ENCODE data around the gene IL20RB. TPM values are rescaled to one million over a fixed set of nuclear protein-coding genes. Genes with fewer than 3 reads are reported as not detected.

The IL20RB gene
- total and polyA plus RNA-seq, 5 donors from 2014 or later = 0.23 to 2.8 (median 0.51) TPM; not detected in 1

DNA sequence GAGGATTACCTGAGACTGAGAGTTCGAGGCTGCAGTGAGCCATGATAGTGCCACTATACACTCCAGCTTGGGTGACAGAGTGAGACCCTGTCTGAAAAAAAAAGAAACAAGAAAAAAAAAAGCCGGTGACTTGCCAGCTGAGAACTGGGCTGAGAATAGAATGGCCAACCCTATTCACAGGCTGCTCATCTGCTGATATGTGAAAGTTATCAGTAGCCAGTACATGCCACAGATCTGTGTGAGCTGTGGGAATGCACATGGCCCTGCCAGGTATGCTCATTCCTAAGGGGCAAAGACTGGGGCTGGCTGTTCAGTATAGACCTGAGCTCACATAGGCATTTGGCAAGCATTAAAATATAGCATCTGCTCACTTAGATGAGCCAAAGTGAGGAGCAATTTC is 30.9 kb downstream of the IL20RB start:
- peaks cover 13% of the 10 kb centered on the region for H3K36me3 Mint-ChIP-seq
- H3K27me3 ChIP-seq (ENCODE audit: control insufficient read depth, insufficient read depth, low read length) = no peaks in the 10 kb centered on the region
- DNase-seq (no peak), ATAC-seq (ENCODE audit: low read depth in 2 of 2) (no peak)
- no peak overlapping the region for H3K4me3 ChIP-seq (ENCODE audit: low read depth, low read length)
- H3K4me3 Mint-ChIP-seq = peak overlapping the region in 1 of 4 donors; percentile 87
- no peaks in the 10 kb centered on the region for H3K9me3 Mint-ChIP-seq
- no peak overlapping the region for H3K27ac Mint-ChIP-seq
- no peak overlapping the region for H3K27ac ChIP-seq (ENCODE audit: insufficient read depth, low read length, poor library complexity, severe bottlenecking)
- H3K27me3 Mint-ChIP-seq = no peaks in the 10 kb centered on the region
- H3K36me3 ChIP-seq (ENCODE audit: control insufficient read depth, insufficient read depth, low read length) = no peaks in the 10 kb centered on the region
- H3K9me3 ChIP-seq (ENCODE audit: control insufficient read depth in 2 of 2, low read length in 2 of 2) = no peaks in the 10 kb centered on the region
- peaks cover 3% of the 10 kb centered on the region for H3K4me1 ChIP-seq (ENCODE audit: control insufficient read depth, insufficient read depth, low read length, poor library complexity, severe bottlenecking)
- H3K4me1 Mint-ChIP-seq = peaks cover 0 to 15% (median 7%) of the 10 kb centered on the region in 4 donors

DNA sequence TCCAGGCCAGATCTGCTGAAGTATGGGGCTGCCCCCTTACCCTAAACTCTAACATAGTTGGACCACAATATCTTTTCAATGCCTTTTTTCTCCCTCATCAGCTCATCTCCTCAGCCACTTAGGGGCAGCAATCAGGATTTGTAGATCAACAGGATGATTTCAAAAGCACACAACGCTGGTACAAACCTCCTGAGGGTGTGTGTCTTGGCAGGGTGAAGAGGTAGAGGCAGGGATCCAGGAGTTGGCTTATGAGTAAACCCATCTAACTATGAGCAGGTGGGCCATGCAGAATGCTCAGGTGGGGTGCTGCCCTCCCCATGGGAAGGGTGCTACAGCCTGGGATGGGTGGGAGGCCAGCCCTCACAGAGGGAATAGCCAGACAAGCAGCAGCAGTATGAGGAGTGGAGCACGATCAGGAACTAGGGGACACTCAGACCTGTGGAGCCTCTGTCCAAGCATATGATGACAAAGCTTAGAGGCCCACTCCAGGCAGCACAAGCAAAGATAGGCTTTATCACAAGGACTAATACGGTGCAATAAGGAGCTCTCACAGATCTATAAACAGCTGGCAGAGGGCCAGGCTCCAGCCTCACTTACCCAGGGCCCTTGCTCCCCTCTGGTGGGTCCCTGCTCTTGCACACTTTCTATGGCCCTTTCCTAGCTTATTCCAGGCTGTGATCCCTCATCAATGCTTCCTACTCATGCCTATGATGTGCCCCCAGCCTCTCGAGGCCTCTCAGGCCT is 32.2 kb downstream of the IL20RB start:
- H3K9me3 Mint-ChIP-seq = no peaks in the 10 kb centered on the region
- Histone ChIP-seq H3K4me1 (ENCODE audit: control insufficient read depth, insufficient read depth, low read length, poor library complexity, severe bottlenecking) (peaks cover under 1% of the 10 kb centered on the region), H3K27ac (ENCODE audit: insufficient read depth, low read length, poor library complexity, severe bottlenecking) (no peak overlapping the region), H3K27me3 (ENCODE audit: control insufficient read depth, insufficient read depth, low read length) (no peaks in the 10 kb centered on the region), H3K4me3 (ENCODE audit: low read depth, low read length) (no peak overlapping the region), H3K36me3 (ENCODE audit: control insufficient read depth, insufficient read depth, low read length) (no peaks in the 10 kb centered on the region), H3K9me3 (ENCODE audit: control insufficient read depth in 2 of 2, low read length in 2 of 2) (no peaks in the 10 kb centered on the region)
- peaks cover 0 to 10% (median under 1%) of the 10 kb centered on the region in 4 donors for H3K4me1 Mint-ChIP-seq
- H3K4me3 Mint-ChIP-seq = no peak overlapping the region
- peak overlapping the region in 2 of 3 donors; percentile 15 to 19 for H3K27ac Mint-ChIP-seq
- ATAC-seq (ENCODE audit: low read depth in 2 of 2) (no peak), DNase-seq (no peak)
- no peaks in the 10 kb centered on the region for H3K27me3 Mint-ChIP-seq
- H3K36me3 Mint-ChIP-seq = peaks cover 1% of the 10 kb centered on the region

DNA sequence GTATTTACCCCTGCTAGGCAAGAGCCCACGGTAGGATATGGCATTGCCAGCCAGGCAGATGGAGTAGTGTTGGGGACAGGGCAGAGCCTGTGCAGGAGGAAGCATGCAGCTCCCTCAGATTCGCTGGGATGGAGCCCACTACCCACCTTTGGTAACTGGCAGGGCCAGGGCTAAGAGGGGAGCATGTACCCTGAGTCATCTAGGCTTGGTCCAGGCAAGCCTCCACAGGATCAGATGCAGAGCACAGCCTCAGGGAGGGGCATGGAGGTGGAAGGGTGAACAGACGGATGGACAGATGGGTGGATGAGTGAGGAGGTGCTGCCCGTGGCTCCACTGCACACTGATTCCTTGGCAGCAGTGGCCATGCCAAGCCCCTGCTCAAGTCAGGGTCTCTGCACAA is 33.0 kb downstream of the IL20RB start:
- Histone ChIP-seq H3K36me3 (ENCODE audit: control insufficient read depth, insufficient read depth, low read length) (no peaks in the 10 kb centered on the region), H3K4me3 (ENCODE audit: low read depth, low read length) (no peak overlapping the region), H3K27ac (ENCODE audit: insufficient read depth, low read length, poor library complexity, severe bottlenecking) (no peak overlapping the region), H3K9me3 (ENCODE audit: control insufficient read depth in 2 of 2, low read length in 2 of 2) (no peaks in the 10 kb centered on the region), H3K4me1 (ENCODE audit: control insufficient read depth, insufficient read depth, low read length, poor library complexity, severe bottlenecking) (no peaks in the 10 kb centered on the region), H3K27me3 (ENCODE audit: control insufficient read depth, insufficient read depth, low read length) (no peaks in the 10 kb centered on the region)
- H3K4me1 Mint-ChIP-seq = peaks cover 0 to 7% (median 3%) of the 10 kb centered on the region in 4 donors
- ATAC-seq (ENCODE audit: low read depth in 2 of 2) (no peak), DNase-seq (no peak)
- H3K27ac Mint-ChIP-seq = no peak overlapping the region
- H3K36me3 Mint-ChIP-seq = no peaks in the 10 kb centered on the region
- no peak overlapping the region for H3K4me3 Mint-ChIP-seq
- no peaks in the 10 kb centered on the region for H3K27me3 Mint-ChIP-seq
- H3K9me3 Mint-ChIP-seq = no peaks in the 10 kb centered on the region

DNA sequence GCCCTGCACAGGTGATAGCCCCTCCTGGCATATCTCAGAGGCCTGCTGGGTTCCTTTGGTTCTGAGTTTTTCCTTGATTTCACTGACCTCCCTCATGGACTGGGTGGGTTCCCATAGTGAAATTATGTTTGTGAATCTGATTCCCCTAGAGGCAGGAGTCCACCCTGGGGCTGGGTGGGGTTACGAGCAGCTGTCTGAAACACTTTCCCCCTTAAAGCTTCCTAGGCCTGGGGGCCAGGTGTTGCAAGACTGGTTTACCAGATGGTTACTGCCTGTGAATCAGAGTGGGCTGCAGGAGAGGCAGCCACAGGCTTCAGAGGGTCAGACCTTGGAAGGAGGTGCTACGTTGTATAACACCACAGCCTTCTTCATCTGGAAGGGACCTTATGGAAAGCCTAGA is 34.3 kb downstream of the IL20RB start:
- no peak for ATAC-seq (ENCODE audit: low read depth in 2 of 2)
- peaks cover 0 to 13% (median 4%) of the 10 kb centered on the region in 4 donors for H3K4me1 Mint-ChIP-seq
- no peaks in the 10 kb centered on the region for H3K9me3 Mint-ChIP-seq
- H3K36me3 Mint-ChIP-seq = no peaks in the 10 kb centered on the region
- H3K27me3 ChIP-seq (ENCODE audit: control insufficient read depth, insufficient read depth, low read length) = no peaks in the 10 kb centered on the region
- no peaks in the 10 kb centered on the region for H3K4me1 ChIP-seq (ENCODE audit: control insufficient read depth, insufficient read depth, low read length, poor library complexity, severe bottlenecking)
- no peak for DNase-seq
- H3K27ac Mint-ChIP-seq = no peak overlapping the region
- H3K27ac ChIP-seq (ENCODE audit: insufficient read depth, low read length, poor library complexity, severe bottlenecking) = no peak overlapping the region
- no peaks in the 10 kb centered on the region for H3K27me3 Mint-ChIP-seq
- no peak overlapping the region for H3K4me3 Mint-ChIP-seq
- no peaks in the 10 kb centered on the region for H3K9me3 ChIP-seq (ENCODE audit: control insufficient read depth in 2 of 2, low read length in 2 of 2)
- no peaks in the 10 kb centered on the region for H3K36me3 ChIP-seq (ENCODE audit: control insufficient read depth, insufficient read depth, low read length)
- no peak overlapping the region for H3K4me3 ChIP-seq (ENCODE audit: low read depth, low read length)

DNA sequence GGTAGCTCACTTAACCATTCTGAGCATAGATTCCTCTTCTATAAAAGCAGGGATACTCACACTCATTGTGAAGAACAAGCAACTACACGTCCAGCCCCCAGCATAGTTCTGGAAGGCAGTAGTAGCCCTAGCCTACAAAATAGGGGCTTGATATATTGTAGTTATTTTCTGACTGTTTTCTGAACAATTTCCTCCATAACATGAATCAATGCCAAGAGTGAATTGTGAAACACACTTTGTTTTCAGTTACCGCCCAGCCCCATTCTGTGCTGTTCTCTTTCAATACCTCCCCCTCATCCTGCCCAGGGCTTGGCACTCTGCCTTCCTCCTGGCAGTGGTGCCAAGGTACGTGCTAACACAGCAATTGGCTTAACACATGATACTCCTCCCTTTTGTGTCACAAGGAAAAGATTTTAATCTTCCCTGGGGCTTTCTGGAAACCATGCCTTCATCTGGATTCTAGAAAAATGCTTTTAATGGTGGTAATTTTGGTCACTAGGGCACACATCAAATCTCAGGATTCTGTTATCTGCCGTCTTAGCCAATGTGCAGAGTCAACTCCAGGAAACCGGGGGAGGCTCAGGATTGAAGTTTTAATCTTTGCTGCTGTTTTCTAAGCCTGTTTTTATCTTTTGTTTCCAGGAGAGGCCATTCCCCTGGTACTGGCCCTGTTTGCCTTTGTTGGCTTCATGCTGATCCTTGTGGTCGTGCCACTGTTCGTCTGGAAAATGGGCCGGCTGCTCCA is 37.2 kb downstream of the IL20RB start:
- Mint-ChIP-seq H3K4me1 (peaks cover 0 to 13% (median 4%) of the 10 kb centered on the region in 4 donors), H3K4me3 (no peak overlapping the region), H3K9me3 (no peaks in the 10 kb centered on the region), H3K36me3 (no peaks in the 10 kb centered on the region), H3K27me3 (no peaks in the 10 kb centered on the region), H3K27ac (peak overlapping the region in 2 of 3 donors; percentile 32 to 43)
- Histone ChIP-seq H3K4me1 (ENCODE audit: control insufficient read depth, insufficient read depth, low read length, poor library complexity, severe bottlenecking) (no peaks in the 10 kb centered on the region), H3K27me3 (ENCODE audit: control insufficient read depth, insufficient read depth, low read length) (no peaks in the 10 kb centered on the region), H3K9me3 (ENCODE audit: control insufficient read depth in 2 of 2, low read length in 2 of 2) (no peaks in the 10 kb centered on the region), H3K4me3 (ENCODE audit: low read depth, low read length) (no peak overlapping the region), H3K27ac (ENCODE audit: insufficient read depth, low read length, poor library complexity, severe bottlenecking) (no peak overlapping the region), H3K36me3 (ENCODE audit: control insufficient read depth, insufficient read depth, low read length) (no peaks in the 10 kb centered on the region)
- peak in 1 of 3 donors; percentile 48 for DNase-seq
- ATAC-seq (ENCODE audit: low read depth in 2 of 2) = no peak

DNA sequence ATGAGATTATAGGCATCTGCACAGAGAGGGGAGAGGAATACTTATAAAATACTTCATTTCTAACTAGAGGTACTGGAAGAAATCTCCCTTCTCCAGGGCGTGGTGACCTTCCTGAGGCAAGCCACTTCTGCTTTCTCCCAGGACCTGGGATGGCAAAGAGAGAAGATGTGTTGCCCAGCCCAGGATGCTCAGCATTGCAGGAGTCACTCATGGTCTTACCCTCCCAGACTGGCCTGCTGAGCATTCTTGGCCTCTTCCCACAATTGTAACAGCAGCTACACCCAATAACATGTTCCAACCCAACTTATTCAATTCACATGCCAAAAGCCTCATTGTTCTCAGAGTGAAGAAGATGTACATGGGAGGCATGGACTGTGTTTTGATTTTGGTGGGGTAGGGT is 37.9 kb downstream of the IL20RB start:
- no peak overlapping the region for H3K4me3 Mint-ChIP-seq
- Histone ChIP-seq H3K4me1 (ENCODE audit: control insufficient read depth, insufficient read depth, low read length, poor library complexity, severe bottlenecking) (no peaks in the 10 kb centered on the region), H3K4me3 (ENCODE audit: low read depth, low read length) (no peak overlapping the region), H3K36me3 (ENCODE audit: control insufficient read depth, insufficient read depth, low read length) (no peaks in the 10 kb centered on the region), H3K9me3 (ENCODE audit: control insufficient read depth in 2 of 2, low read length in 2 of 2) (no peaks in the 10 kb centered on the region), H3K27me3 (ENCODE audit: control insufficient read depth, insufficient read depth, low read length) (no peaks in the 10 kb centered on the region), H3K27ac (ENCODE audit: insufficient read depth, low read length, poor library complexity, severe bottlenecking) (no peak overlapping the region)
- DNase-seq (no peak), ATAC-seq (ENCODE audit: low read depth in 2 of 2) (no peak)
- no peaks in the 10 kb centered on the region for H3K9me3 Mint-ChIP-seq
- H3K4me1 Mint-ChIP-seq = peaks cover 0 to 13% (median 4%) of the 10 kb centered on the region in 4 donors
- no peaks in the 10 kb centered on the region for H3K36me3 Mint-ChIP-seq
- H3K27me3 Mint-ChIP-seq = no peaks in the 10 kb centered on the region
- H3K27ac Mint-ChIP-seq = no peak overlapping the region

DNA sequence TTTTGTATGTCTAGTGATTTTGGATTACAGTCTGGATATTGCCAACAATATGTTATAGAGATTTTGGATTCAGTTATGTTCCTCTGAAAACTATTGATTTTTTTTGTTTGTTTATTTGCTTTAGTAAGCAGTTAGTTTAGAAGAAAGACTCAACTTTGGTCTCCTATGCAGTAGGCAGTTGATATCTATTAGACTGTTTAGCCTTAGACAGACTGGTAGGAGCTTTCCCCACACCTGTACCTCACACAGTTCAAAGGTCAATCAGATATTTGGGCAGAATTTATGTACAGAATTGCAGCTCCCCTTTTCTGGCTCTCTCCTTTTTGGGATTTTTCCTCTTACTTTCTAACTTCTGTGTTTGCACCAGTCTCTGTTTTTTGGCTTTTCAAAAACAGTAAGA is 42.3 kb downstream of the IL20RB start:
- ATAC-seq (ENCODE audit: low read depth in 2 of 2) = no peak
- no peak for DNase-seq
- H3K27ac ChIP-seq (ENCODE audit: insufficient read depth, low read length, poor library complexity, severe bottlenecking) = no peak overlapping the region
- H3K36me3 Mint-ChIP-seq = no peaks in the 10 kb centered on the region
- no peak overlapping the region for H3K4me3 Mint-ChIP-seq
- H3K4me1 ChIP-seq (ENCODE audit: control insufficient read depth, insufficient read depth, low read length, poor library complexity, severe bottlenecking) = no peaks in the 10 kb centered on the region
- no peaks in the 10 kb centered on the region for H3K9me3 ChIP-seq (ENCODE audit: control insufficient read depth in 2 of 2, low read length in 2 of 2)
- H3K27me3 Mint-ChIP-seq = peaks cover 8% of the 10 kb centered on the region
- H3K27ac Mint-ChIP-seq = no peak overlapping the region
- H3K9me3 Mint-ChIP-seq = peaks cover 0 to 6% (median 0%) of the 10 kb centered on the region in 7 donors
- H3K27me3 ChIP-seq (ENCODE audit: control insufficient read depth, insufficient read depth, low read length) = no peaks in the 10 kb centered on the region
- H3K4me1 Mint-ChIP-seq = peaks cover 0 to 11% (median under 1%) of the 10 kb centered on the region in 4 donors
- no peak overlapping the region for H3K4me3 ChIP-seq (ENCODE audit: low read depth, low read length)
- H3K36me3 ChIP-seq (ENCODE audit: control insufficient read depth, insufficient read depth, low read length) = no peaks in the 10 kb centered on the region

Measured in CD4-positive, CD25-positive, alpha-beta regulatory T cell (primary cell).